Endodermal cell (in vitro differentiated cells): ENCODE results near the gene DVL1. TPM values are rescaled to one million over a fixed set of nuclear protein-coding genes. Genes with fewer than 3 reads are reported as not detected.

ENCODE experiments used
- DNase-seq: peaks from one replicate; pipeline ENCODE4 v3.0.0-alpha.2; 2017
- H3K27ac ChIP-seq: 2 replicates; pipeline ENCODE4 v1.5.1; 2013; ENCODE audit warnings: mild to moderate bottlenecking, low read depth, low read length, moderate library complexity
- H3K27me3 ChIP-seq: 2 replicates; pipeline ENCODE4 v1.6.1; 2013; ENCODE audit warnings: mild to moderate bottlenecking, low read length, moderate library complexity; ENCODE audit not compliant: insufficient read depth, control insufficient read depth, poor library complexity, severe bottlenecking
- H3K36me3 ChIP-seq: 2 replicates; pipeline ENCODE4 v1.7.0; 2013; ENCODE audit warnings: mild to moderate bottlenecking, low read length, moderate library complexity; ENCODE audit not compliant: control insufficient read depth, insufficient read depth
- H3K4me1 ChIP-seq: one replicate; pipeline ENCODE4 v1.7.0; 2013; ENCODE audit warnings: low read length; ENCODE audit not compliant: control insufficient read depth, insufficient read depth
- H3K4me3 ChIP-seq: 2 replicates; pipeline ENCODE4 v1.5.1; 2013; ENCODE audit warnings: mild to moderate bottlenecking, low read length, moderate library complexity
- H3K9ac ChIP-seq: 2 replicates; pipeline ENCODE4 v1.6.1; 2013; ENCODE audit warnings: mild to moderate bottlenecking, low read length, moderate library complexity; ENCODE audit not compliant: poor library complexity, severe bottlenecking; ENCODE audit errors: extremely low read depth
- H3K9me3 ChIP-seq: 2 replicates; pipeline ENCODE4 v1.6.1; 2013; ENCODE audit warnings: mild to moderate bottlenecking, low read length, moderate library complexity; ENCODE audit not compliant: control insufficient read depth
- H3K27ac Mint-ChIP-seq: 2 replicates; pipeline ENCODE4 v1.8.0; 2020; ENCODE audit warnings: mixed read lengths
- H3K27me3 Mint-ChIP-seq: 2 replicates; pipeline ENCODE4 v1.8.0; 2021; ENCODE audit warnings: mild to moderate bottlenecking, mixed read lengths; ENCODE audit not compliant: insufficient read depth
- H3K36me3 Mint-ChIP-seq: 2 replicates; pipeline ENCODE4 v1.8.0; 2020; ENCODE audit warnings: low read depth, mixed read lengths
- H3K4me1 Mint-ChIP-seq: 2 replicates; pipeline ENCODE4 v1.8.0; 2020; ENCODE audit warnings: mixed read lengths
- H3K4me3 Mint-ChIP-seq: 2 replicates; pipeline ENCODE4 v1.8.0; 2020; ENCODE audit warnings: mild to moderate bottlenecking, moderate library complexity, mixed read lengths
- H3K9me3 Mint-ChIP-seq: 2 replicates; pipeline ENCODE4 v1.8.0; 2020; ENCODE audit warnings: mild to moderate bottlenecking, mixed read lengths
- CTCF ChIP-seq: fragments of 200-600 bp; sonication (generic); conservative IDR thresholded peaks from 2 replicates; pipeline ENCODE4 v1.5.0; 2021; ENCODE audit warnings: antibody characterized with exemption, mild to moderate bottlenecking
- WGBS, 2 experiments: methylation state at CpG; one replicate each; pipeline versions ENCODE4 v1.1.5 to v1.1.7; 2013; ENCODE audit warnings: missing lambda C conversion rate in 2 of 2, mixed read lengths in 1 of 2; ENCODE audit not compliant: insufficient coverage in 1 of 2, insufficient read length in 1 of 2; 5-methylcytosine and 5-hydroxymethylcytosine counted together
- total RNA-seq, 2 donors: library from RNA; stranded (reverse); fragmentation: NEBNext Ultra II Directional in 1 of 2; extraction: Animal tissue kit (Norgen Biotek cat#: 25700) in 1 of 2; gene quantifications; 2 replicates in 1 of 2; 3 replicates in 1 of 2; pipeline ENCODE4 v1.2.1, GENCODE V29; 2021

The DVL1 gene
- total RNA-seq, 2 donors from 2014 or later = 71.9 to 73.3 TPM

DNA sequence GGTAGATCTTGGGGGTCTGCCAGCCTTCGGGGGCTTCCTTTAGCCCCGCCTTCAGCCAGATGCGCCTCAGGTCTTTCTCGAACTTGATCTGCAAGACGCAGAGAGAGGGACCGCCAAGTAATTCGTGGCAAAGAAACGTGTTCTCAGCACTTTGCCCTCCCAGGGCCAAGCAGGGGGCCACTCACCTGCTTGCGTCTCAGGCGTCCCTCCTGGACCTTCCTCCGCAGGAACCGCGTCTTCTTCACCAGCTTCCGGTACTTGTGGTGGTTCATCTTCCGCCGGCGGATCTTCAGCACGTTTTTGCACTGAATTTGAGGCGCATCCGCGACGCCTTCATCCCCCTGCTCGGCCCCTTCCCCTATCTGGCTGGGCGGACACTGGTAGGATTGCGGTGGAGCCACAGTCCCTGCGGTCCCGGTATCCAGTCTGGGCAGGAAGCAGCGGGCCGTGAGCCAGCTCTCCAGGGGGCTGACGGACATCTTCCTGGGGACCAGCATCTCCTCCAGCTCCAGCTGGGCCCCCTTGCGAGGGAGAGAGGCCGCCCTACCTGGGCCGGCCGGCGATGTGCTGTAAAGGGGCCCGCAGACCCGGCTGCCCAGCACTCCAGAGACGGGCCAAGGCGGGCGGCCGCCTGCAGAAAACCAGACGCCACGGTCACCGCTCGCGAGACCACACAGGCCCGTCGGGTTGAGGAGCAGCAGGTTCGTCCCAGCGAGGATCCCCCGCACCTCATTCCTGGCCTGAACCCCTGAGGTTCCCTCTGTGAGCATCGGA is 24.8 kb upstream of the DVL1 start:
- H3K27ac Mint-ChIP-seq = peak overlapping the region; percentile 80
- no peak for TF ChIP-seq CTCF
- peaks cover 8% of the 10 kb centered on the region for H3K36me3 Mint-ChIP-seq

DNA sequence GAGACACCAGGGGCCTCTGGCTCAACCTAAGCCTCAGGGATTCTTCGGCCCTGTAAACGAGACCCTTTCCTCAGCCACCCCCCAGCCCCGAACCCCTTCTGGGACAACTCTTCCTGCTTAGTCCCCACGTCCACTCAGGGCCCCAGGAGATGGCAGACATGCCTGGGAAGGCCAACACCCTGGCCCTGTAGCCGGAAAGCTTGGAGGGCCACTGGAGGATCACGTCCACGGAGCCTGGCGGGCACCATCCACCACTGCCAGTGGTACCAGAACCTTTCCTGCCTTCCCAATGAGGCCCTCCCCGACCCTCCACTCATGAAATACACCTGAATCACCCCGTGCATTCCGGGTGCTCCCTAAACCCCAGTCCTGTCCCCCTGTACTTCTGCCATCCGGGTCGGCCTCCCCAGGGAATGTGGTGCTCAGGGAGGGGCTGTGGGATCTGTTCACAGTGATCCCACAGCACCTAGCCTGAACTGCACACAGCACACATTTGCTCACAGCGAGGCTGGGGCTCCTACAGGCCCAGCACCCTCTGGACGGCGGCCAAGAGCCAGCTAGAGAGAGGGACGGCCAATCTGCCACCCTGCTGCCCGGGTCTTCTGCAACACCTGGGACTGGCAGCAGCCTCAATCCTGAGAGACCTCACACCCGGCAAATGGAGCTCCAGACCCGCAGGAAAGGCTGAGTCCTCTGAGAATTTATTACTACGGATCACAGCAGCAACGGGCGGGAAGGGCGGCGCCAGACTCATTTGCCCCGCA is 24.0 kb upstream of the DVL1 start:
- H3K4me3 ChIP-seq = peak overlapping the region; percentile 86
- no peak overlapping the region for H3K27ac Mint-ChIP-seq

More for the DNA sequence above, 24.8 kb upstream of the DVL1 start:
- Mint-ChIP-seq H3K27me3 (peaks cover 3% of the 10 kb centered on the region), H3K4me1 (peaks cover 4% of the 10 kb centered on the region), H3K9me3 (no peaks in the 10 kb centered on the region), H3K4me3 (peak overlapping the region; percentile 76)
- 59 to 71% methylated on average over 36 to 52 of the region's 52 CpGs for WGBS, 2 experiments
- DNase-seq = no peak
- Histone ChIP-seq H3K9me3 (no peaks in the 10 kb centered on the region), H3K27ac (no peak overlapping the region), H3K4me1 (no peaks in the 10 kb centered on the region), H3K4me3 (peak overlapping the region; percentile 86), H3K9ac (peak overlapping the region; percentile 85), H3K36me3 (peaks cover 12% of the 10 kb centered on the region), H3K27me3 (no peaks in the 10 kb centered on the region)

More for the DNA sequence above, 24.0 kb upstream of the DVL1 start:
- H3K4me1 Mint-ChIP-seq = peaks cover 4% of the 10 kb centered on the region
- peaks cover 5% of the 10 kb centered on the region for H3K27me3 Mint-ChIP-seq
- Histone ChIP-seq H3K4me1 (no peaks in the 10 kb centered on the region), H3K27ac (no peak overlapping the region), H3K27me3 (no peaks in the 10 kb centered on the region), H3K9ac (peak overlapping the region; percentile 85), H3K9me3 (no peaks in the 10 kb centered on the region), H3K36me3 (peaks cover 12% of the 10 kb centered on the region)
- 92 to 95% methylated on average over 20 to 26 of the region's 26 CpGs for WGBS, 2 experiments
- H3K4me3 Mint-ChIP-seq = peak overlapping the region; percentile 76
- no peak for DNase-seq
- no peak for TF ChIP-seq CTCF
- H3K9me3 Mint-ChIP-seq = no peaks in the 10 kb centered on the region
- peaks cover 8% of the 10 kb centered on the region for H3K36me3 Mint-ChIP-seq
